ENCODE results near the gene MARK4.
A peak's percentile ranks its signal among the peaks of the same experiment; 100 is the strongest.

Gene MARK4

DNA sequence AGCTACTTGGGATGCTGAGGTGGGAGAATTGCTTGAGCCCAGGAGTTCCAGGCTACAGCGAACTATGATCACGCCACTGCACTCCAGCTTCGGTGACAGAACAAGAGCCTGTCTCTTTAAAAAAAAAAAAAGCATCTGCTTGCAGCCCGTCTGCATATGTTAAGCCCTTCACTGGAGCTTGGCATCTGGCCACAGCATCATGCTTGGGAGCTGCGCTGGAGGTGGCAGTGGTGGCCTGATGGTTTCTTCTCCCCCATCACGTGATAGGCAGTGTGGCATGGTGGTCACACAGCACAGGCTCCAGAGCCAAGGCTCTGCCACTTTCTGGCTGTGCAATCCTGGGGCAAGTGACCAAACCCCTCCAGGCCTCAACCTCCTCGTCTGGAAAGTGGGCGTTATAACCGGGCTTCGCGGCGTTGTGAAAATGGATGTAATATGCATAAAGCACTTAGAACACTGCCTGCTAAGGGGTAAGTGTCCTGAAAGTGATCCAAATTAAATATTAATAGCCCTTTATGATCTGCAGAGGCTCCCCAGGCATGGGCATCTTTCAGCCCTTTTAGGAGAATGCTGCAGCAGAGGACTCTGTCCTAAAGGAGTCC, 24.4 kb downstream of the MARK4 start:
- peak; percentile 58 to 83 for DNase-seq

DNA sequence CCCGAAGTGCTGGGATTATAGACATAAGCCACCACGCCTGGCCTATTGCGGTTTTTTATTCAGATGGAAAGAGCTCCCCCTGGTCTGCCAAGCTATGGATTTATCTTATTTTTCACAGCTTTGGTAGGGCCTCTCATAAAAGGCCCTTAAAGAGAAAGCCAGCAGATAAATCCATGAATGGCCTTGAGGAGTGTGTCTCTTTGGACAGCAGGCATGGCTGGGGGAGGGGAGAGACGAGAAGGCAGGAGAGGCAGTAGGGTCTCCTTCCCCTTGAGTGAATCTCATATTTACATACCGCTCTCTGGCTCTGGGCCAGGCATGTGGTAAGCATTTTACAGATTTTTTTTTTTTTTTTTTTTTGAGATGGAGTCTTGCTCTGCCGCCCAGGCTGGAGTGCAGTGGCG, 25.2 kb downstream of the MARK4 start:
- DNase-seq = peak in 1 of 2 experiments; percentile 25

DNA sequence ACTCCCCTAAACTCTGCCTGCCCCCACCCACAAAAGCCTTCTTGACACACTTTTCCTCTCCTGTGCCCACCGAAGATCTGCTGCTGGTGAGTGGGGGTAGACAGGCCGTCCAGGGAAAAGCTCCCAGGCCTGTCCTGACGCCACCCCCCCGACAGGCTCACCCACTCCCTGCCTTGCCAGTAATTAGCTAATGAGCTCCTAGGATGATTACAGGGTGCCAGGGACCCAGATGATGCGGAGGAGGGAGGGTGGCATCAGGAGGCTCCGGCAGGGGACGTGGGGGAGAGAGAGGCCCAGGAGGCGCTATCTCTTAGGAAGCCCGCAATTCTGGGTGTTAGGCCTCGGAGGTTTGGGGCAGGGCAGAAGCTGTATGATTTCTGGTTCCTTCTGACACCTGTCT, 27.0 kb downstream of the MARK4 start:
- no peak for DNase-seq

DNA sequence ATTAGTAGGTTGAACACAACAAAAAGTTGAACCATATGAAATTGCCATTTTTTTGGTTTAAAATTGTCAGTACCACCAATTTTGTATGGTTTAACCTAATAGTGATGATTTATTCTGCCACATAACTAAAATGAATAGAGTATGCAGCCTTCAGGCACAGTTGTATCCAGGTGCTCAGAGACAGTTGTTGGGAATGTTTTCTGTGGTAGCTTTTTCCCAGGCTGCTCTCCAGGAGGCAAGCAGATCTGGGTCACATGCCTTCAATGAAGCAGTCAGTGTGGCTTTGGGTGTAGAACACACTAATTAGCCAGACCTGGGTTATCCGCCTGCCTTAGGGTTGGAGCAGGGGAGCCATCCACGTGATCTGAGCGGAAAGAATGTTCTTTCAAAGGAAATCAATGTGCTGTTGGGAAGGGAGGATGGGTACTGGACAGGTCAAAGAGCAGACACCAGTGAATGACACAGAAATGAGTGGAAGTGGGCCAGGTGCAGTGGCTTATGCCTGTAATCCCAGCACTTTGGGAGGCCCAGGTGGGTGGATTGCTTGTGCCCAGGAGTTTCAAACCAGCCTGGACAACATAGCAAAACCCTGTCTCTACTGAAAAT, 28.6 kb downstream of the MARK4 start:
- DNase-seq = no peak

DNA sequence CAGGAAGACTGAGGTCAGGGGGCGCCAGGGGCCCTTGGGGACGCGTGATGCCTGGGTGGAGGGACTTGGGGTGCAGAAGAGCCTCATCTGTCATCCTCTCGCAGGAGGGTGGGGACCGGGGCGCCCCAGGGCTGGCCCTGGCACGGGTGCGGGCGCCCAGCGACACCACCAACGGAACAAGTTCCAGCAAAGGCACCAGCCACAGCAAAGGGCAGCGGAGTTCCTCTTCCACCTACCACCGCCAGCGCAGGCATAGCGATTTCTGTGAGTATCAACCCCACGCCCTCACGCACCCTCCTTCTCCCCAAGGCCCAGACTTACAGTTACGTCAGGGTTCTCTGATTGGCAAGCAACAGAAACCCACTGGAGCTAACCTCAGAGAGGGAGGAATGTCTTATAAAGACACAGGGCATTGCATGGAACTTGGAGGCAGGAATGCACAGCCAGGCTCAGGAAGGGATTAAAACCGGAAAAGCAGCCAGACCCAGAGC, 29.4 kb downstream of the MARK4 start:
- no peak for DNase-seq

DNA sequence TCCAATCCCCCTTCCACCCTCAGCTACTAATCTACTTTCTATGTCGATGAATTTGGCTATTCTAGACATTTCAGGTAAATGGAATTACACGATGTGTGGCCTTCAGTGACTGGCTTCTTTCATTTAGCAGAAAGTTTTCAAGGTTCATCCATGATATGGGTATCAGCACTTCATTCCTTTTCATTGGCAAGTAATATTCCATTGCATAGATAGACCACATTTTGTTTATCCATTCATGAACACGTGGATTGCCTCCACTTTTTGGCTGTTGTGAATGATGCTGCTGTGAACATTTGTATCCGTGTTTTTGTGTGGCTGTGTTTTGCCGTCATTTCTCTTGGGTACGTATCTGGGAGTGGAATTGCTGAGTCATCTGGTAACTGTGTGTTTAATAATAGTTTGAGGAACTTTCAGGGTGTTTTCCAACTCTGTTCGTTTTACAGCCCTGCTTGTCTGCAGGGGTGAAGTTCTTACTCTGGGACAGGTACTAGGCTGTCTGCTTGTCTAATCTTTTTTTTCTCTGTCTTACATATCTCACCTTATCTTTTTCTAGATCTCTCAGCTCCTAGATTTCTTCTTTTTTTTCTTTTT, 32.5 kb downstream of the MARK4 start:
- DNase-seq = no peak

DNA sequence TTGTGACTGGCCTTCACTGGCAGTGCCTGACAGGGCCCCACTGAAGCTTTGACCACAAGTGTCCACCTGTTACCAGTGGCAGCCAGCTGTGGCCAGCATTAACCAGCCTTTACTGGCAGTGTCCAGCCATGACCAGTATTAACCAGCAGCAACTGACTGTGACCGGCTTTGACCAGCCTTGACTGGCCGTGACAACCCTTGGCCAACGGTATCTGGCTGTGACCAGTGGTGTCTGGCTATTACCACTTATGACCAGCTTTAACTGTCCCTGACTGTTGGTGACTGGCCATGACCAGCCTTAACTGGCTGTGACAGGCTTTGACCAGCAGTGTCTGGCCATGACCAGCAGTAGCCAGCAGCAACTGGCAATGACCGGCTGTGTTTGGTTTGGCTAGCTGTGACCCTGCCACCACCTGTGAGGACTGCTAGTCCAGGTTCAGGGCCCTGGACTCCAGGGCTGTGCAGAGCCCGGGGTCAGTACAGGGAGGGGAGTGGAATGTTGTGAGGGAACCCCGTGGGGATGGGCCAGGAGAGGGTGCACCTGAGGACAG, 39.4 kb downstream of the MARK4 start:
- no peak for DNase-seq

DNA sequence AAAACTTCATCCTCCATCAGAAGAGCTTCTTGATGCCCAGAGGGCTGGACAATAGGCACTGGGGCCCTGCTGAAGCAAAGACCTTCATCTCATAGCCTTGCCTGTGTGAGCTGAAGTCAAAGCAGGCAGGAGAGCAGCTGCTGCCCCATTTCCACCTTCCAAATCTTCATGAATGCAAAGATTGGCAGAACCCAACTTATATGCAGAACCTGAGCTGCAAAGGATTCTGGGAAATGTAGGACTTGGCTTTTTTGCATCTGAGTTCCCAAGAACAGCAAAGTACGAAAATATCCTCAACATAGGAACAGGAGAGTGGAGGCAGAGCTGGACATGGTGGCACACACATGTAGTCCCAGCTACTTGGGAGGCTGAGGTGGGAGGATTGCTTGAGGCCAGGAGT, 40.8 kb downstream of the MARK4 start:
- DNase-seq = no peak

DNA sequence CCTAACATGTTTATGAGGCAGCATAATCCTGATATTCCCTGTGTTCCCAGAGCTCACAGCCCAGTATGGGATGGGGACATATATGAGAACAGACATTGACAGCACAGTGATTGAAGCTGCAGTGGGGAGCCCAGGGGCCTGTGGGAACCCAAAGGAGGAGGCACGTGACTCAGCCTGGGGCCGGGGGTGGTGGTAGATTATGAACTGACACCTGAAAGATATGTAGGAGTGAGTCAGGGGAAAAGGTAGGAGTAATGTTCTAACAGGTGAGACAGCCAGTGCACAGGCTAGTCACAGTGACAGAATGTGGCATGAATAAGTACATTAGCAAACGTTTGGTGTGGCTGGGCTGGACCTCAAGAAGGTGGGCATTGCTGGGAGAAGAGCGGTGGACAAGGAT, 42.6 kb downstream of the MARK4 start:
- no peak for DNase-seq

DNA sequence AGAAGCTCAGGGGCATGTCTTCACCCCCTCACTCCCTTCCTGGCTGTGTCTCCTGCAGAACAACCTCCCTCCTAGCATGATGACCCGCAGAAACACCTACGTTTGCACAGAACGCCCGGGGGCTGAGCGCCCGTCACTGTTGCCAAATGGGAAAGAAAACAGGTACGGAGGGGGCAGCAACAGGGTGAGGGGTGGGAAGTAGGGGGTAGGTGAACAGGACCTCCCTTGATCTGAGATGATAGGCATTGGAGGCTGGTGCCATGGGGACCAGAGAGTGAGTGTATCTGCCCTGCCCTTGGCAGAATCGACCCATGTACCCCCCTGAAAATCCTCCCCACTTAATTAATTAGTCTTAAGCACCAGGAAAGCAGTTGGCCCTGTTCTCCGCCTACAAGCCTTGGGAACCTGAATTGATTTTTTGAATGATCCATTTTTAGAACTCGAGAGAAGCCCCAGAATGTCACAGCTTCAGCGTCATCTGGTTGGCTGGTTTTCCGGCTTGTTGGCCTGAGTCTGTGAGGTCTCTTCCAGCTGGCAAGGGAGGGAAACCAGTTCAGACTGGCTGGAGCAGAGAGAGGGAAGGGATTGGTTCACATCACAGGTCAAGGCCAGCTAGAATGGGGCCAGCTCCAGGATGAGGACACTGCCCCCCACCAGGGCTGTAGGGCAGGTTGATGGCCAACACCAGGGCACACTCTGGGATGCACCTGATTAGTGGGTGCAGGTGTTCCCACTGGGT, 43.4 kb downstream of the MARK4 start:
- no peak for DNase-seq

DNA sequence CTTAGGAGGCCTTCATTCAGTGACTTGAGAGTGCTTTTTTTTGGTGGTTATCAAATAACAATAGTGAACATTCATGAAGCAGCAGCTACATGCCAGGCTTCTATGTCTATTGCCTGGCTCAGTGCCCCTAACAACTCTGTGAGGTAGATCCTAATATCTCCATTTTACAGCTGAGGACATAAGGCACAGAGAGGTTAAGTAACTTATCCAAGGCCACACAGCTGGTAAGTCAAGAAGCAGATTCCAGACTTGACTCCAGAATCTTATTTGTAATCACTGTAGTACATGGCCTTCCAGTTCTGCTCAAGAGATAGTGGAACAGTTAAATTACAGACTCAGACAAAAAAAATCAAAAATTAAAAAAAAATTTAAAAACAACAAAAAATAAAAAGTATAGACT, 44.8 kb downstream of the MARK4 start:
- DNase-seq = no peak

DNA sequence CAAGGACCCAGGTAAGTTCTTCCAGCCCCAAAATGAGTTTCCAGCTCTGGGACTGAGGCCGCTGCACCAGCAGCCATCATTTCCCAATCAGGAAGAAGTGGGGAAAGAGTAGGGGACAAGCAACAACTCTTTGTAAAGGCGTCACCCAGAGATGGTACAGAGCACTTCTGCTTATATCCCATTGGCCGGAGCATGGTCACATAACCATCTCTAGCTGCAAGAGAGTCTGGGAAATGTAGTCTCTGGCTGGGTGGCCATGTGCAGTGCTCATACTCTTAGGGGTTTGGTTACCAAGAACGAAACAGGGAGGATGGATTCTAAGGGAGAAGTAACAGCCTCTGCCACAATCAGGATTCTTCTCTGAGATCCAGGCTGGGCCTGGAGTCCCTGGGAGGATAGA, 45.3 kb downstream of the MARK4 start:
- no peak for DNase-seq

DNA sequence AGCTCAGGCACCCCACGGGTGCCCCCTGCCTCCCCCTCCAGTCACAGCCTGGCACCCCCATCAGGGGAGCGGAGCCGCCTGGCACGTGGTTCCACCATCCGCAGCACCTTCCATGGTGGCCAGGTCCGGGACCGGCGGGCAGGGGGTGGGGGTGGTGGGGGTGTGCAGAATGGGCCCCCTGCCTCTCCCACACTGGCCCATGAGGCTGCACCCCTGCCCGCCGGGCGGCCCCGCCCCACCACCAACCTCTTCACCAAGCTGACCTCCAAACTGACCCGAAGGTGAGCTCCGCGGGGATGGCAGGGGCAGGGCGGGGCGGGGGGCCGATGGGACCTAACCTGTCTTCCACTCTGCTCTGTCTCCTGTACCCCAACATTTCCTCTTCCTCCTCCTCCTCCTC, 46.6 kb downstream of the MARK4 start:
- DNase-seq = no peak

DNA sequence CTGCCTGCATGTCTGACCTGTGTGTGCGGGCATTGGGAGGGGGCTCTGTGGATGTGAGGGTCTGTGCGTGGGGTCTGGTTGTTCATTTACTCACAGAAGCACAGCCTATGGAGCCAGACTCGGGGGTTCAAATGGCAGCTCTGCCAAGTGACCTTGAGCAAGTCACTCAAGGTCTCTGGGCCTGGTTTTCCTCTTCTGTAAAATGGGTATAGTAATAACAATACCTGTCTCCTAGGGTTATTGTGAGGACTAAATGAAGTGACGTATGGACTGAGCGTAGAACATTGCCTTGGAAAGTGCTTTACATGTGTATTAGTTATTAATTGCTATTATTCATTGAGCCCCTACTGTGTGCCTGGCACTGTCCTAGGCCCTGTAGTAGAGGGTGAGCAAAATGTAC, 47.2 kb downstream of the MARK4 start:
- DNase-seq = no peak

DNA sequence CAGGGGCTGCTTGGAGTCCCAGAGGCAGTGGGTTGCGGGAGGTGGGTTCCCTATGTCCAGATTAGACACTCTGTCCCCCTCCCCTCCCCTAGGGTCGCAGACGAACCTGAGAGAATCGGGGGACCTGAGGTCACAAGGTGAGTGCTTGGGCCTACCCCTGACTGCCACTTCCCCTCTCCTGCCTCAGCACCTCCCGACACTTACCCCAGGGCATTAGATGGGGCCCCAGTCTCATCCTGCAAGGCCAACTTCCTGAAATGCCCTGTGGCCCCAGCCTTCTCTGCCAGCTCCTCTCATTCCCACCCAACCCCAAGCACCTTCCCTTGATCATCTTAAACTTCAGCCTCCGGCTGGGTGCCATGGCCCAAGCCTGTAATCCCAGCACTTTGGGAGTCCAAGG, 48.6 kb downstream of the MARK4 start:
- DNase-seq = no peak

DNA sequence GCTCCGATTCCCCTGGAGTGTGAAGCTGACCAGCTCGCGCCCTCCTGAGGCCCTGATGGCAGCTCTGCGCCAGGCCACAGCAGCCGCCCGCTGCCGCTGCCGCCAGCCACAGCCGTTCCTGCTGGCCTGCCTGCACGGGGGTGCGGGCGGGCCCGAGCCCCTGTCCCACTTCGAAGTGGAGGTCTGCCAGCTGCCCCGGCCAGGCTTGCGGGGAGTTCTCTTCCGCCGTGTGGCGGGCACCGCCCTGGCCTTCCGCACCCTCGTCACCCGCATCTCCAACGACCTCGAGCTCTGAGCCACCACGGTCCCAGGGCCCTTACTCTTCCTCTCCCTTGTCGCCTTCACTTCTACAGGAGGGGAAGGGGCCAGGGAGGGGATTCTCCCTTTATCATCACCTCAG, 51.3 kb downstream of the MARK4 start:
- DNase-seq = no peak

DNA sequence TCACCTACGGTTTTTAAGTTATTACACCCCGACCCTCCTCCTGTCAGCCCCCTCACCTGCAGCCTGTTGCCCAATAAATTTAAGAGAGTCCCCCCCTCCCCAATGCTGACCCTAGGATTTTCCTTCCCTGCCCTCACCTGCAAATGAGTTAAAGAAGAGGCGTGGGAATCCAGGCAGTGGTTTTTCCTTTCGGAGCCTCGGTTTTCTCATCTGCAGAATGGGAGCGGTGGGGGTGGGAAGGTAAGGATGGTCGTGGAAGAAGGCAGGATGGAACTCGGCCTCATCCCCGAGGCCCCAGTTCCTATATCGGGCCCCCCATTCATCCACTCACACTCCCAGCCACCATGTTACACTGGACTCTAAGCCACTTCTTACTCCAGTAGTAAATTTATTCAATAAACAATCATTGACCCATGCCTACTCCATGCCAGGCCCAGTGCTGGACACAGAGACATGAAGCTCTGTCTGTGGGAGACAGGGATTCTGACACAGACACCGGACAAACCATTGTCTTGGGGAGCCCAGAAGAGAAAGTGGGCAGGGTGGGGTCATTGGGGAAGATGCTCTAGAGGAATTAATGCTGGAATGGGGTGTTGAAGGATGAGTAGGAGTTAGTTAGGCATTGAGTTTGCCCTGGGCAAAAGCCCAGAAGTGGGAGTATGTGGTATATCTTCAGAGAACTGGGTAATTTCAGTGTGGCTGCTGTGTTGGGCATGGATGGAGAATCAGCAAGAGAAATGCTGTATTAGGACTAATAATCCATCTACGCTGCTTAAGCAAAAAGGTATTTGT, 52.4 kb downstream of the MARK4 start:
- no peak for DNase-seq

DNA sequence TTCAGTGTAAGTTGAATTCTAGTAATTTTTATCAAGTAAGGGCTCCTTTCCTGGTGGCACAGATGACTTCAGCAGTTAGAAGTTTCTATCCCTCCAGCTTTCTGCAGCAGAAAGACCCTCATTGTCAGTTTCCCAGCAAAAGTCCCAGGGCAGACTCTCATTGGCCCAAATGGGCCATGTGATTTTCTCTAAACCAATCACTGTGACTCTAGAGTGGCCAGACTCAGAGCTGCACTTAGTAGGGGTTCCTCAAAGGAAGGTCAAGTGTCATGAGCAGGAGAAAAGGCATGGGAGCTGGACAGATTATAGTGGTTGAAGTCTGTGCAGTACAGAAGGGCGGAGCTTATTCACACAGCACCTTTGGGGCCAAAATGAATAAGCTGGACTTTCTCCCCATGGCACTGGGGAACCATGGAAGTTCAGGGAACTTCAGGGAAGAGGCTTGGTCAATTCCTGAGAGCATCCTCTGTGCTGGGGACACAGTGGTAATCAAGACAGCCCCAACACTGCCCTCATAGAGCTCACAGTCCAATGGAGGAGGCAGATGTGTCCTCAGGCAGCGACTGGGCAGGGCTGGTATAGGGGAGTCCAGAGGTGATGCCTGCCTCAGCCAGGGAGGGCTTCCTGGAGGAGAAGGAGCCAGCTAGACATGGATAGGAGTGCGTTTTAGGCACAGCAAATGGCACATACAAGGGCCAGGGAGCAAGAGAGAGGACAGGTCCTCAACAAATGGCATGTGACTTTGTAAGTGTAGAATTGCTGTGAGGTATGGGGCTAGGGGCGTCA, 53.3 kb downstream of the MARK4 start:
- no peak for DNase-seq

DNA sequence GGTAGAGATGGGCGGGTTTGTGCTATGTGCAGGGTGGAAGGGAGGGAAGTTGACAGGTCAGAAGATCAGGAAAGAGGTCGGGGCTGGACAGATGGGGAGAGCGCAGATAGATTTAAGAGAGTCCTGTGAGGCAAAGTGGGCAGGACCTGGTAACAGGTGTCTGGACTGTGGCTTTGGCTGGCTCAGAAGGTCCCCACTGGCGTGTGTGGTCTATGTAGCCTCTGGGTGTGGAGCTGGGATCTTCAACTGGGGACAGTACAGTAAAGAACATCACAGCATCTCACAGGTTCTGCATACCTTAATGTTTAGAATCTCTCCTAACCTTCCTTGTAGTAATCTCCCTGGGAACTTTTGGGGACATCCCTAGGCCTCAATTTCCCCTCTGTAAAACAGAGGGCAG, 53.9 kb downstream of the MARK4 start:
- DNase-seq = no peak

DNA sequence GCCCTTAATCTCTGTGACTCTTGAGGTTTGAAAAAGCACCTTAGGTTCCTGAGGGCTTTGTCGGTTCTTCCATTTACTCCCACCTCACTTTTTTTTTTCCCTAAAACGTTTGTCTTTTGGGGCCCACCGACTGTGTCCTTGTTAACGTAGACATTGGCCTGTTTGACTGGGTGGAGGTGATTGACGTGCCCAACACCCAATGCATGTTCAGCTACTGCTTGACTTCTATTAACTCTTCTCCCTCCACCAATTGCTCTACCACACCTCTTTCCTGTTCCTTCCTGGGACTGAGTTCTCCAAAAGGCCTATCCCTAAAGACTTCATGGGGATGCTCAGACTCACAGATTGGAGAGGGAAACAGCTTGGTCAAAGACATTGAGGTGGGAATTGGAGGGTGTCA, 54.4 kb downstream of the MARK4 start:
- no peak for DNase-seq

DNA sequence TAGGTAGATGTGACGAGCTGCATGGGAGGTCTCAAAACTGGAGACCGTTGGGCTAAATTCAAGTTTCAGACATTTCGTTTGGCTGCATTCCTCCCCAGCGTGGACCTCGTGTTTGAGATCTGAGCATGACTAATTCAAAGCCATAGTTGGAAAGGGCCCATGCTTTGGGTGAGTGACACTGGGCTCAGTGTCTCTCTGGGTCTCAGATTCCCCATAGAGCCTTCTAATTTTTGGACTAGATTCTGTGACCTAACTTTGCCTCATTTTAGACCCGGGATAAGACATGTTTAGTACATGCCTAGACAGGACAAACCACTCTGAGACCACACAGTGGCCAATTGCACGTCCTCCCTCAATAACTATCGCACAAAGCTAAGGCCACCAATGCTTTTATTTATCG, 55.0 kb downstream of the MARK4 start:
- no peak for DNase-seq

DNA sequence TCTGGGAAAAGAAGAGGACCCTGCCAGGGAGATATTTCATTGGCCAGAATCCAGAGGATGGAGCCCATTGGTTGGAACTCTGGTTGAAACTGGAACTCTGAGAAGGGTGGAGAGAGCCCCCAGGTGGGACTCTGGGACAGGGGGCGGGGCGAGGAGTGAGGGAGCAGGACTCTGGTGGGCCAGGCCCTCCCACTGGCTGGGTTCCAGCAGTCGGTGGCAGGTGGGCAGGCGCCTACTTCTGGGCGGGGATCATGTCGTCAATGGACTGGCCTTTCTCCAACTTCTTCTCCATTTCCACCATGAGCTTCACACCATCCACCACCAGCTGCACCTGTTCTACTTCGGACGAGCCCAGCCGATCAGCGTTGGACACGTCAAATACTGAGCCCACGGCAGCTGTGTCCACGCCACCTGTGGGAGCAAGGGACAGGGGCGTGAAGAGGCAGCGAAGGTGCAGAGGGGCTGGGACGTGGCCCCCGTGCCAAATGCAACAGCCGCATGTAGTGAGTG, 55.5 kb downstream of the MARK4 start:
- DNase-seq = peak in 1 of 2 experiments; percentile 46
